Caco-2 (cell line): ENCODE measurements around the gene TNRC6A. TPM values are rescaled to one million over a fixed set of nuclear protein-coding genes. Genes with fewer than 3 reads are reported as not detected.
"Not testable (repeated sequence)": the region's sequence is repeated elsewhere in the genome, so short reads cannot be mapped to it uniquely, and the experiment has no call there.

Experiments
- BruUV-seq: library from RNA; stranded (reverse); fragments of 400-500 nt; replicated peaks from 2 replicates; lab custom pipeline; 2021; lab: Mats Ljungman, UMichigan
- CTCF ChIA-PET: fragments of 300-600 bp; sonication (Branson Sonifier 250); formaldehyde crosslinking; loops from one replicate; lab custom pipeline; 2022; ENCODE audit warnings: antibody characterized with exemption; lab: Charles Lee
- POLR2A ChIA-PET: fragments of 300-600 bp; sonication (Branson Sonifier 250); formaldehyde crosslinking; loops from one replicate; lab custom pipeline; 2022; ENCODE audit warnings: antibody characterized with exemption; lab: Charles Lee
- DNase-seq, 2 experiments: peaks; one replicate each; pipeline versions ENCODE4 v3.0.0 to v3.0.0-alpha.2; 2020 to 2022
- H3K27me3 ChIP-seq: replicated peaks from 2 replicates; pipeline ENCODE4 v1.6.0; 2011; ENCODE audit warnings: low read length; ENCODE audit not compliant: control insufficient read depth, insufficient read depth
- H3K36me3 ChIP-seq: 2 replicates; pipeline ENCODE4 v1.5.1; 2011; ENCODE audit warnings: low read length; ENCODE audit not compliant: control insufficient read depth, insufficient read depth
- H3K4me1 ChIP-seq: fragments of 250-450 bp; sonication (Bioruptor Pico); 2 replicates; pipeline ENCODE4 v1.5.1; 2020; ENCODE audit warnings: mild to moderate bottlenecking
- H3K4me3 ChIP-seq: 2 replicates; pipeline ENCODE4 v1.5.1; 2011; ENCODE audit warnings: low read depth, mild to moderate bottlenecking, control low read depth, low read length
- H3K9me3 ChIP-seq: fragments of 250-450 bp; sonication (Bioruptor Pico); 2 replicates; pipeline ENCODE4 v1.5.1; 2020; ENCODE audit warnings: mild to moderate bottlenecking, moderate library complexity
- H3K27ac Mint-ChIP-seq: one replicate; pipeline ENCODE4 v1.8.0; 2022; ENCODE audit warnings: mixed read lengths; ENCODE audit not compliant: unreplicated experiment
- H3K27me3 Mint-ChIP-seq: one replicate; pipeline ENCODE4 v1.8.0; 2022; ENCODE audit warnings: mixed read lengths; ENCODE audit not compliant: insufficient read depth, unreplicated experiment
- H3K36me3 Mint-ChIP-seq: one replicate; pipeline ENCODE4 v1.8.0; 2022; ENCODE audit warnings: mild to moderate bottlenecking, mixed read lengths; ENCODE audit not compliant: insufficient read depth, unreplicated experiment
- H3K4me1 Mint-ChIP-seq: one replicate; pipeline ENCODE4 v1.8.0; 2022; ENCODE audit warnings: low read depth, mixed read lengths; ENCODE audit not compliant: unreplicated experiment
- H3K4me3 Mint-ChIP-seq: one replicate; pipeline ENCODE4 v1.8.0; 2022; ENCODE audit warnings: mild to moderate bottlenecking, moderate library complexity, mixed read lengths; ENCODE audit not compliant: unreplicated experiment
- H3K9me3 Mint-ChIP-seq: one replicate; pipeline ENCODE4 v1.8.0; 2022; ENCODE audit warnings: mixed read lengths; ENCODE audit not compliant: unreplicated experiment
- intact Hi-C: fragments of 100-400 bp; cut with micrococcal nuclease; formaldehyde crosslinking; loops from one replicate; pipeline ENCODE4 v1.10.0; 2022; ENCODE audit not compliant: unreplicated experiment
- total RNA-seq: library from RNA; stranded (reverse); gene quantifications from 2 replicates; pipeline ENCODE4 v1.2.3, GENCODE V29; 2022
- TF ChIP-seq, protein P1 (sequence below), 2 experiments: fragments of 200-600 bp in 1 of 2; IDR thresholded peaks; 1 replicate in 1 of 2; 2 replicates in 1 of 2; pipeline versions ENCODE4 v1.5.1 to v1.8.0; 2011 to 2022; ENCODE audit warnings: antibody characterized with exemption in 1 of 2, control low read depth in 1 of 2, inconsistent platforms in 1 of 2, low read depth in 1 of 2, low read length in 1 of 2, mild to moderate bottlenecking in 1 of 2, moderate library complexity in 1 of 2; ENCODE audit not compliant: insufficient read depth in 1 of 2, severe bottlenecking in 1 of 2, unreplicated experiment in 1 of 2

TNRC6A gene
- total RNA-seq, 1 experiment from 2014 or later: 43.7 TPM

DNA sequence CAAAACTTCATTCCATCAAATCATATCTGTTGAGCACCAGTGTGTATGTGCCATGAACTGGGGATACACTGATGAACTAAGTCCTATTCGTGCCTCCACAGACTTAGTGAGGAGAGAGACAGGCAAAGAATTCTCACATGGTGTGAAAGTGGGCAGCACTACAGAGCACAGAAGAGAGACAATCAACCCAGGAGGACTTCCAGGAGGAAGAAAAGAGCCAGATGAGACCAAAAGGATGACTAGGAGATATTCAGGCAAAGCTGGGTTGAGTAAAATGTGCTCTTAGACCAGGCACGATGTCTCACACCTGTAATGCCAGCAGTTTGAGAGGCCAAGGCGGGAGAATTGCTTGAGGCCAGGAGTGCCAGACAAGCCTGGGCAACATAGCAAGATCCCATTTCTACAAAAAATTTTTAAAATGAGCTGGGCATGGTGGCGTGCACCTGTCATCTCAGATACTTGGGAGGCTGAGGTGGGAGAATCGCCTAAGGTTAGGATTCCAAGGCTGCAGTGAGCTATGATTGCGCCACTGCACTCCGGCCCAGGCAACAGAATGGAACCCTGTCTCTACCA is 30.2 kb upstream of the TNRC6A start:
- Mint-ChIP-seq H3K4me1 (peaks cover 15% of the 10 kb centered on the region), H3K27me3 (no peaks in the 10 kb centered on the region), H3K9me3 (no peaks in the 10 kb centered on the region), H3K36me3 (no peaks in the 10 kb centered on the region), H3K27ac (peak overlapping the region; percentile 23), H3K4me3 (no peak overlapping the region)
- Histone ChIP-seq H3K4me1 (no peaks in the 10 kb centered on the region), H3K27me3 (no peaks in the 10 kb centered on the region; the same call in 1 of the 2 replicates), H3K9me3 (no peaks in the 10 kb centered on the region), H3K4me3 (no peak overlapping the region), H3K36me3 (no peaks in the 10 kb centered on the region)
- no TSS peak for BruUV-seq
- POLR2A ChIA-PET: interaction anchor here (0.6 kb wide), 1 partner anchor 533 kb away, joined by 7 read pairs; no protein-coding TSS in a partner anchor
- no peak for DNase-seq
- TF ChIP-seq, protein P1, sequence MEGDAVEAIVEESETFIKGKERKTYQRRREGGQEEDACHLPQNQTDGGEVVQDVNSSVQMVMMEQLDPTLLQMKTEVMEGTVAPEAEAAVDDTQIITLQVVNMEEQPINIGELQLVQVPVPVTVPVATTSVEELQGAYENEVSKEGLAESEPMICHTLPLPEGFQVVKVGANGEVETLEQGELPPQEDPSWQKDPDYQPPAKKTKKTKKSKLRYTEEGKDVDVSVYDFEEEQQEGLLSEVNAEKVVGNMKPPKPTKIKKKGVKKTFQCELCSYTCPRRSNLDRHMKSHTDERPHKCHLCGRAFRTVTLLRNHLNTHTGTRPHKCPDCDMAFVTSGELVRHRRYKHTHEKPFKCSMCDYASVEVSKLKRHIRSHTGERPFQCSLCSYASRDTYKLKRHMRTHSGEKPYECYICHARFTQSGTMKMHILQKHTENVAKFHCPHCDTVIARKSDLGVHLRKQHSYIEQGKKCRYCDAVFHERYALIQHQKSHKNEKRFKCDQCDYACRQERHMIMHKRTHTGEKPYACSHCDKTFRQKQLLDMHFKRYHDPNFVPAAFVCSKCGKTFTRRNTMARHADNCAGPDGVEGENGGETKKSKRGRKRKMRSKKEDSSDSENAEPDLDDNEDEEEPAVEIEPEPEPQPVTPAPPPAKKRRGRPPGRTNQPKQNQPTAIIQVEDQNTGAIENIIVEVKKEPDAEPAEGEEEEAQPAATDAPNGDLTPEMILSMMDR (IDR thresholded peaks at IDR 0.05; ENCODE audit: insufficient read depth in 1 of 2, low read depth in 1 of 2, low read length in 1 of 2, severe bottlenecking in 1 of 2, unreplicated experiment in 1 of 2): no peak
- CTCF ChIA-PET: interaction anchor here (0.7 kb wide), 1 partner anchor 252 kb away, joined by 3 read pairs; no protein-coding TSS in a partner anchor
- intact Hi-C loops: no loop called here

DNA sequence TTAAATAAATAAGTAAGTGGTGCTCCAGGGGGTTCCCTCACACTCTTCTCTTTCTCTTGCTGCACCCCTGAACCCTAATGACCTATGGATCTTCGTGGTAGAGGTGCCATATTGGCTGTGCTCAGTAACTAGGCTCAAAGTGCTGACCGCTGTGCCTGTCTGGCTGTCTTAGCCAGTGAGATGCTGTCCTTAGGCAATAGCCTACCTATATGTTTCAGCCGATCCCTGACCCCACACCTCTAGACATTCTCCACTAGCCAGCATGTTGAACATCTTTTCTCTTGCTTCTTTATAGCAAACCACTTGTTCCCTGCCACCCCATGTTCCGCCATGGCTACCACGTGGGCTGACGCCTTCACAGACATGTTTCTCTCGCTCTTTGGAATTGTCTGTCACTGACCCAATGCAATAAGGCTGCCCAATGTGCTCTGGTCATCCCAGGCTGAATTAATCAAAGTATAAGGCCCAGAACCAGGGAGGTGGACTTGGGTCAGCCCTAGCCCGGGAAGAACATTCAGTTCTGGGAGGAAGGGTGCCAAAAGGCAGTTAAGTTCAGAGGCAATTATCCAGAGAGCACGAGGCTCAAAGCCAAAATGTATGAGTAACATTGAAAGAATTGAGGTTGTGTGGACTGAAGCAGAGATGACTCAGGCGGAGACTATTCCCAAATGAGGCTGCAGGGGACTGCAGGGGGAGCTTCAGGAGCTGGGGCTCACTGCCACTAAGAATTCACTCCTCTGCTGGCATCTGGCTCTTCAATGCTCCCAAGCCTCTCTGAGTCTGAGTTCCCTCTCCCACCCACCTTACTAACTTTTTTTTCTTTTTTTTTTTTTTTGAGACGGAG is 28.7 kb upstream of the TNRC6A start:
- Histone ChIP-seq H3K4me3 (no peak overlapping the region), H3K9me3 (no peaks in the 10 kb centered on the region), H3K27me3 (no peaks in the 10 kb centered on the region; the same call in 1 of the 2 replicates), H3K4me1 (no peaks in the 10 kb centered on the region), H3K36me3 (no peaks in the 10 kb centered on the region)
- peak overlapping the region; percentile 30 for H3K27ac Mint-ChIP-seq
- intact Hi-C loops: no loop called here
- H3K4me3 Mint-ChIP-seq: no peak overlapping the region
- CTCF ChIA-PET: interaction anchor here (0.7 kb wide), 2 partner anchors 42 to 96 kb away, joined by 3 to 4 read pairs; no protein-coding TSS in a partner anchor
- H3K36me3 Mint-ChIP-seq: no peaks in the 10 kb centered on the region
- BruUV-seq: no TSS peak
- peaks cover 15% of the 10 kb centered on the region for H3K4me1 Mint-ChIP-seq
- POLR2A ChIA-PET: no interaction called here
- H3K27me3 Mint-ChIP-seq: no peaks in the 10 kb centered on the region
- DNase-seq: peak in 1 of 2 experiments; percentile 17
- H3K9me3 Mint-ChIP-seq: no peaks in the 10 kb centered on the region
- TF ChIP-seq, protein P1 (IDR thresholded peaks at IDR 0.05; ENCODE audit: insufficient read depth in 1 of 2, low read depth in 1 of 2, low read length in 1 of 2, severe bottlenecking in 1 of 2, unreplicated experiment in 1 of 2): no peak

DNA sequence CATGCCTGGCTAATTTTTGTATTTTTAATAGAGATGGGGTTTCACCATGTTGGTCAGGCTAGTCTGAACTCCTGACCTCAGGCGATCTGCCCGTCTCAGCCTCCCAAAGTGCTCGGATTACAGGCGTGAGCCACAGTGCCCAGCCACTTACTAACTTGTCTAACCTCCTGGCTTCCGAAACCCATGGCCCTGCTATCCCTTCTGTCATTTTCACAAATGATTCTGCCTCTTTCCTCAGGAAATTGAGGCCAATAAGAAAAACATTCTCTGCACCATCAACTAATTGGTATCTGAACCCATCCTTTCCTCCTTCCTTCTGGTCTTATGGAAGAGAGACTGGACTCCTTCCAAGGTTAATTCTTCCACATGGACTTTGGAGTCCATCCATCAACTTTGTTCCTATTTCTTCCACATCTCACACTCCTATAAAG is 27.9 kb upstream of the TNRC6A start:
- H3K36me3 ChIP-seq: no peaks in the 10 kb centered on the region
- H3K9me3 ChIP-seq: no peaks in the 10 kb centered on the region
- no peaks in the 10 kb centered on the region for H3K4me1 ChIP-seq
- BruUV-seq: no TSS peak
- TF ChIP-seq, protein P1 (IDR thresholded peaks at IDR 0.05; ENCODE audit: insufficient read depth in 1 of 2, low read depth in 1 of 2, low read length in 1 of 2, severe bottlenecking in 1 of 2, unreplicated experiment in 1 of 2): no peak
- intact Hi-C loops: no loop called here
- ChIA-PET POLR2A (no interaction called here), CTCF (interaction anchor here (0.7 kb wide), 1 partner anchor 41 kb away, joined by 3 read pairs; no protein-coding TSS in a partner anchor)
- Mint-ChIP-seq H3K36me3 (no peaks in the 10 kb centered on the region), H3K27me3 (no peaks in the 10 kb centered on the region), H3K27ac (peak overlapping the region; percentile 3), H3K4me1 (peaks cover 15% of the 10 kb centered on the region), H3K9me3 (no peaks in the 10 kb centered on the region), H3K4me3 (no peak overlapping the region)
- DNase-seq: no peak
- H3K27me3 ChIP-seq: no peaks in the 10 kb centered on the region; the same call in 1 of the 2 replicates
- no peak overlapping the region for H3K4me3 ChIP-seq

DNA sequence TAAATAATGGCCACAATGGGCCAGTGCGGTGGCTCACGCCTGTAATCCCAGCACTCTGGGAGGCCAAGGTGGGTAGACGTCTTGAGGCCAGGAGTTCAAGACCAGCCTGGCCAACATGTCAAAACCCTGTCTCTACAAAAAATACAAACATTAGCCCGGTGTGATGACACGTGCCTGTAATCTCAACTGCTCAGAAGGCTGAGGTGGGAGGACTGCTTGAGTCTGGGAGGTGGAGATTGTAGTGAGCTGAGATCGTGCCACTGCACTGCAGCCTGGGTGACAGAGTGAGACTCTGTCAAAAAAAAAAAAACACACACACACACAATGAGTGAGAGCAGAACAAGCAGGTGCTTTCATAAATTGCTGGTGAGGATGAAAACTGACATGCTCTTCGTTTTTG is 21.7 kb upstream of the TNRC6A start:
- POLR2A ChIA-PET, H3K27ac Mint-ChIP-seq, H3K9me3 Mint-ChIP-seq, intact Hi-C loops, H3K4me1 ChIP-seq, H3K27me3 Mint-ChIP-seq, DNase-seq, H3K4me1 Mint-ChIP-seq, H3K27me3 ChIP-seq, H3K4me3 ChIP-seq, BruUV-seq, H3K36me3 Mint-ChIP-seq, H3K4me3 Mint-ChIP-seq, H3K9me3 ChIP-seq, H3K36me3 ChIP-seq: not testable (repeated sequence)
- CTCF ChIA-PET: interaction anchor here (0.7 kb wide), 1 partner anchor 518 kb away, joined by 4 read pairs; no protein-coding TSS in a partner anchor
